Psoas muscle (tissue), 8 donors: ENCODE measurements around the gene HEXD. TPM values are rescaled to one million over a fixed set of nuclear protein-coding genes. Genes with fewer than 3 reads are reported as not detected.

ENCODE experiments used
- ATAC-seq, 4 donors: fragments of 200-7000 bp; cut with Tn5 transposase; one replicate each; pipeline ENCODE4 v1.9.1; 2020; ENCODE audit warnings: moderate library complexity in 3 of 4, mild to moderate bottlenecking in 2 of 4
- DNase-seq, 2 donors: peaks; one replicate each; pipeline ENCODE4 v3.0.0-alpha.2; 2020
- H3K27ac ChIP-seq: fragments of 200-600 bp; one replicate; pipeline ENCODE4 v1.8.0; 2022
- H3K27me3 ChIP-seq, 3 donors: fragments of 200-600 bp in 1 of 3; one replicate each; pipeline versions ENCODE4 v1.6.1 to v1.8.0; 2013 to 2022; ENCODE audit warnings: low read length in 2 of 3, mild to moderate bottlenecking in 2 of 3, moderate library complexity in 1 of 3; ENCODE audit not compliant: insufficient read depth in 3 of 3
- H3K36me3 ChIP-seq, 2 donors: fragments of 200-600 bp in 1 of 2; one replicate each; pipeline versions ENCODE4 v1.6.1 to v1.8.0; 2013 to 2022; ENCODE audit warnings: low read depth in 1 of 2, mild to moderate bottlenecking in 1 of 2, moderate library complexity in 1 of 2; ENCODE audit not compliant: insufficient read depth in 1 of 2
- H3K4me1 ChIP-seq: fragments of 200-600 bp; one replicate; pipeline ENCODE4 v1.8.0; 2022
- H3K4me3 ChIP-seq: fragments of 200-600 bp; one replicate; pipeline ENCODE4 v1.8.0; 2022; ENCODE audit warnings: mild to moderate bottlenecking
- H3K9me3 ChIP-seq: fragments of 200-600 bp; one replicate; pipeline ENCODE4 v1.8.0; 2022
- WGBS, 3 donors: extraction: QIAGEN DNeasy Blood & Tissue Kit; methylation state at CpG; one replicate each; pipeline versions ENCODE4 v1.1.6 to v1.1.7; 2013; 5-methylcytosine and 5-hydroxymethylcytosine counted together
- intact Hi-C, 2 donors: fragments of 100-400 bp; cut with DNase I; formaldehyde crosslinking; loops; one replicate each; pipeline versions ENCODE4 v1.11.0 to v1.14.2; 2022
- polyA plus RNA-seq, 3 donors: library from polyadenylated mRNA; stranded (reverse); fragments of 200-250 nt; gene quantifications; one replicate each; pipeline ENCODE4 v1.2.3, GENCODE V29; 2013
- total RNA-seq, 4 donors: library from RNA; stranded (reverse); fragmentation: NEBNext Ultra II Directional in 2 of 4; extraction: Animal tissue kit (Norgen Biotek cat#: 25700) in 2 of 4; gene quantifications; one replicate each; pipeline versions ENCODE4 v1.2.1 to v1.2.4, GENCODE V29; 2021 to 2023
- TF ChIP-seq, protein P1 (sequence below): fragments of 200-600 bp; IDR thresholded peaks from one replicate; pipeline ENCODE4 v1.8.0; 2022; ENCODE audit warnings: antibody characterized with exemption
- donor health status: healthy with polysubstance abuse.
- donor health status: DM: no; HTN: no; CAD: no; lungs with moderate emphysema.
- donor health status: Bipolar disorder and iron deficiency.
- donor health status: healthy.
- donor health status: DM: yes; HTN: yes; CAD: no.
- donor health status: DM: no; HTN: no; CAD: no.
- donor health status: DM: no; HTN: no; CAD: no.
- donor health status: DM: yes; HTN: yes; CAD: no.

The HEXD gene
- total and polyA plus RNA-seq, 7 donors = 17.4 to 29.8 (median 21.3) TPM

DNA sequence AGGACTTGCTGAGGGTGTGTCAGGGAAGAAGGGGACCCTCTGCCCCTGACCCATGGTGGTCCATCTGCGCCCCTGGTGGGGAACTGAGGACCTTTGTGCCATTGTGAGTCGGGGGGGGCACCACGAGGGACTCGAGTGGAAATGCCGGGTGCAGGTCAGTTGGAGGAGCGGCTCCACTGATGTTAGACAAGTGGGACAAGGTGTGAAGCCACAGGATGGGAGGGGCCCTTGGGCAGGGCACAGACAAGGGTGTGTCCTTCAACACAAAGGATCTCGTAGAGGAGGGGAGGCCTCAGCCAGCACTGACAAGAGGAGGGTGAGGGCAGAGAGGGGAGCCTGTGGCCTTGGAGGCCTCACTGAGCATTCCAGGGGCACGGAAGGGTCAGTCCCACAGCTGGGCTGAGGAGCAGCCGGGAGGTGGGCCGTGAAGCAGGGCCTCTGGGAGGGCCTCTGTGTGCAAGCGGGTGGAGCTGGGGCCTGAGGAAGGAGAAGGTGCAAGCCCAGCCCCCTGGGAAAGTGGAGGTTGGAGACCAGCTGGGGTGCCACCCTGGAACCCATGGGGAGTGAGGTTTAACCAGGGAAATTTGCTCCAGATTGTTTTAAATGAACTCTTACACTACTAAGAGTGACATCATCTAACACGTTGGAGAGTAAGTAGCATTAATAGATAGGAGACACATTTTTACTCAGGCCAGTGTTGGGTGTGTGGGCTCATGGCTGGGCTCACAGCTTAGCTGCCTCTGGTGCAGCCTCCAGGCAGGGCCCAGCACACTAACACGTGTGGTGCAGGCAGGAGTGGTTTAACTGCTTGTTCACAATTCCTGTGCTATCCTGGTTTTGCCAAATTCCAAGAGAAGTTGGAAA, 68.3 kb downstream of the HEXD start:
- H3K4me1 ChIP-seq = peaks cover 10% of the 10 kb centered on the region
- ATAC-seq (no peak), DNase-seq (no peak)
- H3K27me3 ChIP-seq = no peaks in the 10 kb centered on the region
- H3K4me3 ChIP-seq = no peak overlapping the region
- intact Hi-C loops = no loop called here
- H3K36me3 ChIP-seq = peaks cover 0 to 73% of the 10 kb centered on the region in 2 donors
- 85 to 88% (median 87%) methylated on average over 13 of the region's 13 CpGs for WGBS, 3 donors
- H3K9me3 ChIP-seq = no peaks in the 10 kb centered on the region
- no peak overlapping the region for H3K27ac ChIP-seq
- TF ChIP-seq, protein P1, sequence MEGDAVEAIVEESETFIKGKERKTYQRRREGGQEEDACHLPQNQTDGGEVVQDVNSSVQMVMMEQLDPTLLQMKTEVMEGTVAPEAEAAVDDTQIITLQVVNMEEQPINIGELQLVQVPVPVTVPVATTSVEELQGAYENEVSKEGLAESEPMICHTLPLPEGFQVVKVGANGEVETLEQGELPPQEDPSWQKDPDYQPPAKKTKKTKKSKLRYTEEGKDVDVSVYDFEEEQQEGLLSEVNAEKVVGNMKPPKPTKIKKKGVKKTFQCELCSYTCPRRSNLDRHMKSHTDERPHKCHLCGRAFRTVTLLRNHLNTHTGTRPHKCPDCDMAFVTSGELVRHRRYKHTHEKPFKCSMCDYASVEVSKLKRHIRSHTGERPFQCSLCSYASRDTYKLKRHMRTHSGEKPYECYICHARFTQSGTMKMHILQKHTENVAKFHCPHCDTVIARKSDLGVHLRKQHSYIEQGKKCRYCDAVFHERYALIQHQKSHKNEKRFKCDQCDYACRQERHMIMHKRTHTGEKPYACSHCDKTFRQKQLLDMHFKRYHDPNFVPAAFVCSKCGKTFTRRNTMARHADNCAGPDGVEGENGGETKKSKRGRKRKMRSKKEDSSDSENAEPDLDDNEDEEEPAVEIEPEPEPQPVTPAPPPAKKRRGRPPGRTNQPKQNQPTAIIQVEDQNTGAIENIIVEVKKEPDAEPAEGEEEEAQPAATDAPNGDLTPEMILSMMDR = no peak

DNA sequence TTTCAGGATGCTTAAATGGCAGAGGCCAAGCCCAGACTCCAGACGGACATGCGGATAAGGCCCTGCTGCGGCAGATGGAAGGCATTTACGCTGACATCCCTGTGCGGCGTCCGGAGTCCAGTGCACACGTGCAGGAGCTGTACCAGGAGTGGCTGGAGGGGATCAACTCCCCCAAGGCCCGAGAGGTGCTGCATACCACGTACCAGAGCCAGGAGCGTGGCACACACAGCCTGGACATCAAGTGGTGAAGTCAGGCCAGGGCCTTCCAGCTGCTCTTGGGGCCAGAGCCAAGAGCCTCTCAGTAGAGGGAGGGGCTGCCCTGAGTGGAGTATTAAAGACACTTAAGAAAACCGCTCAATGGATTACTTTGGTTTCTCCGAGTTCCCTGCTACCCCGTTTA, 69.8 kb downstream of the HEXD start:
- no peak overlapping the region for H3K4me3 ChIP-seq
- peaks cover 10% of the 10 kb centered on the region for H3K4me1 ChIP-seq
- no peaks in the 10 kb centered on the region for H3K9me3 ChIP-seq
- TF ChIP-seq, protein P1 = no peak
- intact Hi-C loops = no loop called here
- ATAC-seq (peak; percentile 37 to 72 (median 68)), DNase-seq (peak in 1 of 2 donors; percentile 56)
- 42 to 52% (median 51%) methylated on average over 14 of the region's 14 CpGs for WGBS, 3 donors
- H3K36me3 ChIP-seq = peaks cover 0 to 58% of the 10 kb centered on the region in 2 donors
- no peaks in the 10 kb centered on the region for H3K27me3 ChIP-seq
- H3K27ac ChIP-seq = peak overlapping the region; percentile 38

DNA sequence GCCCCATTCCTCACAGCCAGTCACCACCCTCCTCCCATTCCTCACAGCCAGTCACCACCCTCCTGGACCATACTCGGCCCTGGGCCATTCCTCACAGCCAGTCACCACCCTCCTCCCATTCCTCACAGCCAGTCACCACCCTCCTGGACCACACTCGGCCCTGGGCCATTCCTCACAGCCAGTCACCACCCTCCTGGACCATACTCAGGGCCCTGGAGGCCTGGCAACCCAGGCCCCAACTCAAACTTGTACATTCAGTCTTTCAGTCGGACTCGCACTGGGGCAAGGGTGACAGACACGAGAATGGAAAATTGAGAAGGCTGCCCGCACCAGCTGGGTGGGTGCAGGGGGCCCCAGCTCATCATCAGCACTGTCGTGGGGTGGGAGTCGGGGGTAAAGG, 71.0 kb downstream of the HEXD start:
- Histone ChIP-seq H3K4me1 (peaks cover 10% of the 10 kb centered on the region), H3K9me3 (no peaks in the 10 kb centered on the region), H3K36me3 (peaks cover 0 to 46% of the 10 kb centered on the region in 2 donors), H3K4me3 (no peak overlapping the region), H3K27ac (peak overlapping the region; percentile 30), H3K27me3 (no peaks in the 10 kb centered on the region)
- TF ChIP-seq, protein P1 = no peak
- DNase-seq = peak; percentile 78 to 85
- 39 to 63% (median 47%) methylated on average over 8 of the region's 8 CpGs for WGBS, 3 donors
- peak; percentile 79 to 89 (median 85) for ATAC-seq
- intact Hi-C loops = no loop called here

DNA sequence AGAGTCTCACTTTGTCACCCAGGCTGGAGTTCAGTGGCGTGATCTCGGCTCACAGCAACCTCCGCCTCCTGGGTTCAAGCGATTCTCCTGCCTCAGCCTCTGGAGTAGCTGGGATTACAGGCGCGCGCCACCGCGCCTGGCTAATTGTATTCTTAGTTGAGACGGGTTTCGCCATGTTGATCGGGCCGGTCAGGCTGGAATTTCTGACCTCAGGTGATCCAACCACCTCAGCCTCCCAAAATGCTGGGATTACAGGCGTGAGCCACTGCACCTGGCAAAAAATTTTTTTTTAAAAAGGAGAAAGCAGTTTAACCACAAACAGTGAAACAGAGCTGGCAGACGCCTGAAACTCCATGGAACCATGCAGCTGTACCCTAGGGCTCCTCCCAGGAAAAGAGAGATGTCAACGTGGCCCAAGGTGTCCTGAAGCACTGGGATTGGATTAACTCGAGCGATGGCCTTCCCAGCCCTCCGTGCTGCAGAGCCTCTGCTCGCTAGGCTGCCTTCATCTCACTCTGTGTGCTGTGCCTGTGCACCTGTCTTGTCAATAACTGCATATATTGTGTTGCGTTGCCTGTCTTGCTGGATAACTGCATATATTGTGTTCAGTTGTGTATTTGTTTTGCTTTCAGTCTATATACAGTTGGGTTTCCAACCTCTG, 71.8 kb downstream of the HEXD start:
- DNase-seq (no peak), ATAC-seq (no peak)
- H3K9me3 ChIP-seq = no peaks in the 10 kb centered on the region
- H3K27ac ChIP-seq = no peak overlapping the region
- peaks cover 10% of the 10 kb centered on the region for H3K4me1 ChIP-seq
- no peaks in the 10 kb centered on the region for H3K27me3 ChIP-seq
- peaks cover 0 to 37% of the 10 kb centered on the region in 2 donors for H3K36me3 ChIP-seq
- intact Hi-C loops = loop anchor here in 1 of 2 donors (5.0 kb wide), 1 partner anchor 62 kb away; no protein-coding TSS in a partner anchor
- TF ChIP-seq, protein P1 = no peak
- H3K4me3 ChIP-seq = no peak overlapping the region
- 85 to 87% (median 85%) methylated on average over 21 of the region's 21 CpGs for WGBS, 3 donors
